HG02623 (cell line): Measurements from ENCODE around the gene WDR1.

ENCODE experiments used
- ATAC-seq: cut with Tn5 transposase; IDR thresholded peaks from one replicate; pipeline ENCODE4 v1.9.1; 2021; ENCODE audit warnings: moderate library complexity; ENCODE audit not compliant: unreplicated experiment

Gene WDR1

GRCh38 chr4:10115271-10115796 lies 1.3 kb downstream of the WDR1 start:
- no peak for ATAC-seq

DNA sequence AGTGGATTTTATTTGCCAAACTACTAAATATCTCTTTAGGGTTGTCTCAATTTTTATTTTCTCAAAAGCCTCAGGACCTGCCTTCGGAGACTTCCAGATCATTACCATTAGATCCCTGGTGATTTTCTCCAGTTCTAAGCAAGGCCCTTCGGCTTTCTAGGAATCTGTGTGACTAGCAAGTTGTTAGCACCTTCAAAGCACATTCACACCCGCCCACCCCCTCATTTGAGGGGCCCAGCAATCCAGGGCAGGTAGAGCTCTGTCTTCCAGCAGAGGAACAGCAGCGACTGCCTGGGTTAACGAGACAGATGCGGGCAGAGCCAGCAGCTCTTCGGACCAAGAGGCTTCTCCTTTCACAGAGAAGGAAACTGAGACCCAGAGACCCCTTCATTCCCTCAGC lies 2.0 kb downstream of the WDR1 start:
- ATAC-seq, result no peak

GRCh38 chr4:10114147-10114546 lies 2.5 kb downstream of the WDR1 start:
- ATAC-seq, result no peak

DNA sequence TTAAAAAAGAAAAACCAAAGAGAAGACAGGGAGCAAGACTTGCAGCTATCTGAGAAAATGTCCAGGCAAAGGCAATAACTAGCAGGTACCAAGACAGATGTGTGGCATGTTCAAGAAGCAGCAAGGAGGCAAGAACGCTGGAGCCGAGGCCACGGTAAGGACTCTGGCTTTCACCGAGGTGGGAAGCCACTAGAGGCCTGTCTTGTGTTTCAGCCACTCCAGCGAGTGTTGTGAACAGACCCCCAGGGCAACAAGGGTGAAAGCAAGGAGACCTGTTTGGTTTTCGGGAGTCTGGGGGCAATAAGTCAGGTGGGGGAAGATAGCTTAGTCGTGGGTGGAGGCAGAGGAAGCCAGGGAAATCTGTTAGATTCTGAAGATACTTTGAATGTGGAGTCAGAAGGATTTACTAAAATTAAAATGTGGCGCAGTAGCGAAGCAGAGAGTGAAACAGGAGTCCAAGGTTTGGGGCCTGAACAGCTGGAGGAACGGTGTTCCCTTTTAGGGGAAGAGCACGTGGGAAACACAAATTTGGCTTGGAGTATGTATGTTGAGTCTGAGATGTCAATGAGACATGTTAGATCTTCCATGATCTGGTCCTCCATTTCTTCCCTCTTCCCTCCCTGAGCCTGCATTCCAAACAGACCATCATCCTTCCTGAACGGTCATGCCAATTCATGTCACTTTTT lies 3.1 kb downstream of the WDR1 start:
- no peak for ATAC-seq

- ATAC-seq, result no peak
Measured at GRCh38 chr4:10112658-10113284, 3.8 kb downstream of the WDR1 start.

GRCh38 chr4:10111067-10111801 lies 5.4 kb downstream of the WDR1 start:
- no peak for ATAC-seq

DNA sequence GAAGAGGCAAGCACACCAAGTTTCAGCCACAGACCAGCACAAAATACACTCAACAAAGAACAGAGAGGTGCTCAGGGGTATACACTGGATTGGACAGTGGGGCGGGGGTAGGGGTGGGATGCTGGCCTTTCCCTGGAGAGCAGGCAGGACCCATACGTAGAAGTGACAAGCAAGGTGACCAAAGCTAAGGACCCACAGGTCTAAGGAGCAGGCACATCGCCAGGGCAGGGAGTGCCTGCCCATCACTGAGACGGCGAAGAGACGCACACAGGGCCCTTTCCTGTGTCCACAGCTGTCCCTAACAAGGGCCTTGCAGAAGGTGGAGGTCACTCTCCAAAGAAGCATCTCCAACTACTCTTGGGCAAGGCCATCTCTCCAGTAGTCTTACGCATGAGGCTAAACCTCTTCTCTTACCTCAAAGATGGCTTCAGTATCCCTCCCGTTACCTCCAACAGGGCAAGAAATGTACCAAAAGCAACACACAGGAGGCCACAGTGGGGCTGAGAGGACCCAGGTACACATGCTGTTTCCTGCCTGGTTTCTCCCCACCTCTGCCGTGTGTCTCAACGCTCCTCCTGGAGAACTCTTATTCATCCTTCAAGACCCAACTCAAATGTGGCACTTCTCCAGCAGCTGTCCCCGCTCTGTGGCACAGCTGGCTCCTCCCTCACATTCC lies 6.5 kb downstream of the WDR1 start:
- ATAC-seq, result no peak

DNA sequence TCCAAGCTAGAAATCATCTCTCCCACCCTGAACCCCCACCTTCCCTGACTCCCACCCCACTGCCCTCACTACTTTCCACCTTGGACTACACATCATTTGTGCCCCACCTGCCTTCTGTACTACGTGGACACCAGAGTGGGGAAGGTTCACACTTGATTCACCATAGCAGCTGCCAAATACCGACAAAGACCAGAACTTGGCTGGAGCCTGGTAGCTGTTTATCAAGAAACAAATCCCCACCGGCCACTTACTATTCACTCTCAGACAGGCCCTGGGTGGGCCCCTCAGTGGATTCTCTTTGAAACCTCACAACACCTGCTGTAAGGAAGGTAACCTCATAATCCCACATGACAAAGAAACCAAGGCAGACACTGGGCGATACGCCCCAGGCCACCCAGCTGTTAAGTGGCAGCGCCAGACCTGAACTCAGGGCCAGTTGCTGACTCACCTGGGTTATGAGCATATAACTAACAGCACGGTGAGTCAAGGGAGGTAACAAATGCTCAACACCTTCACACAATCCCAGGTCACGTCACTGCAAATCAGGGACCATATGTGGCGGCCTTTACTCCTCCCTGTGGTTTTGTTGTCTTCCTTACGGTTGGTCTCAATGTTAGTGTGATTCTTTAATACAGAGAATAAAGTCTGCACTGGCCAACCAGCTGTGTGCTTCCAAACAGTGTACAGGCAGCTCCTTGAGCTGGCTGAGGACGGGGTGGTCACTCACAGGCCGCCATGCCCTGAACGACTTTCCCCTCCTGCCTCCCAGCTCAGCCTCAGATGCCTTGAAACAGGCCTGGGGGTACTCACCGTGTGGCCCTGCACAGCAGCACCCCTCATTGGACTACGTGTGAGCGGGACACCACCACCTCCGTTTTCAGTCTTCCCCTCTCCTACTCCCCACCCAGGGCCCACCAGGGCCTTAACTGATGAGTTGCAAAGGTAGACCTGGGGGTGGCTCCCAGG lies 7.5 kb downstream of the WDR1 start:
- no peak for ATAC-seq

- ATAC-seq, result no peak
Measured at GRCh38 chr4:10108391-10108790, 8.2 kb downstream of the WDR1 start.

- no peak for ATAC-seq
Measured at GRCh38 chr4:10107111-10108091, 9.2 kb downstream of the WDR1 start.

- no peak for ATAC-seq
Measured at GRCh38 chr4:10106421-10107039, 10.1 kb downstream of the WDR1 start.

GRCh38 chr4:10105920-10106319 lies 10.7 kb downstream of the WDR1 start:
- no peak for ATAC-seq

- ATAC-seq, result no peak
Measured at GRCh38 chr4:10105421-10105820, 11.2 kb downstream of the WDR1 start.

DNA sequence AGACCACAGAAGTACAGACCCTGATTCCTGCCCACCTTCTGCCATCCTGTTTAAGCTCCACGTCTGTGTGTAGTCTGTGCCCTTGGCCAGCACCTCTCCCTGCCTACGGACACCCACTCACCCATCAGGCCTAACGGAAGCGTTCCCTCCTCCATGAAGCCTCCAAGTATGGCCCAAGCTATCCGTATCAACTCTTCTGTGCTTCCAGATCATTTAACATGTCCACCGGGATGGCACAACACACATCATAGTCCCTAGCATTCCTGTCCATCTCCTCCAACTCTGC lies 11.7 kb downstream of the WDR1 start:
- no peak for ATAC-seq

DNA sequence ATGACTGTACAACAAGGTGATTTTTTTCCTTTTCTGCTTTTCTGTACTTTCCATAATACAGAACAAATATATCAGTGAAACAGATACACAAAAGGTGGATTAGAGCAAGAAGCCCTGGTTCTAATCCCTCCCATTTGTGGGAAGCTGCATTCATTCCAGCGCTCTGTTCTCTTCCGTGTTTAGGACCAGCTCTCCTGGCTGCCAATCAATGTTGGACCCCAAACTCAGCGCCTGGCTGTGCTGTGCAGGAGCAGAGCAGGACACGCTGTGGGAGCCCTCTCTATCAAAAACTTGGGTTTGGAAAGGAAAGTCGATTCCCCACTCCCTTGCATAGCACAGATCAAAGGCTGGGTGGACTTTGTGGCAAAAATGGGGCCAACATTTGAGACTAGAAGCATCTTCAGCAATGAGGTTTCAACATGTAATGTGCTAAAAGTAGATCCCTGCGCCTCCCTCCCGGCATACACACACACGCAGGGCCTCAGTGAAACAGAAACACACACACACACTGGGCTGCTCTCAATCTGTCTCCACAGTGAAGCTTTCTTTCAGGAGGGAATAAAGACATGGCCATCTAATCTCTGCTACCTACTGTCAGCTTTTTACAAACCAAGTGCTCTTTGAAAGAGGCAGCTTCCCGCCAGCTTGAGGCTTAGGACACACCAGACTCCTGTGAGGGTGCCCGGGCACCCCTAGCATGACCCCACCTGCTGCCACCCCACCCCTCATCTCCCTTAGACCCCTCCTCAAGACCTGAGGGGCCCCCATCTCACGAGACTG lies 12.2 kb downstream of the WDR1 start:
- no peak for ATAC-seq

GRCh38 chr4:10102474-10103332 lies 13.9 kb downstream of the WDR1 start:
- ATAC-seq, result no peak
